Measurements from ENCODE around the gene TNFRSF19.

GRCh38 chr13:23598369-23598768 is 28.2 kb downstream of the TNFRSF19 start:
- TF ChIP-seq ZNF274 (IDR thresholded peaks at IDR 0.05; ENCODE audit: low read depth, low read length) (no peak), YY1 (IDR thresholded peaks at IDR 0.05; ENCODE audit: insufficient read depth, insufficient read length) (no peak), SUZ12 (IDR thresholded peaks at IDR 0.05; ENCODE audit: extremely low read depth, insufficient read depth, insufficient read length) (no peak)

Data from NT2/D1 (cell line).